ENCODE data around the gene ADAD1.
A peak's percentile ranks its signal among the peaks of the same experiment; 100 is the strongest.

ADAD1 gene

DNA sequence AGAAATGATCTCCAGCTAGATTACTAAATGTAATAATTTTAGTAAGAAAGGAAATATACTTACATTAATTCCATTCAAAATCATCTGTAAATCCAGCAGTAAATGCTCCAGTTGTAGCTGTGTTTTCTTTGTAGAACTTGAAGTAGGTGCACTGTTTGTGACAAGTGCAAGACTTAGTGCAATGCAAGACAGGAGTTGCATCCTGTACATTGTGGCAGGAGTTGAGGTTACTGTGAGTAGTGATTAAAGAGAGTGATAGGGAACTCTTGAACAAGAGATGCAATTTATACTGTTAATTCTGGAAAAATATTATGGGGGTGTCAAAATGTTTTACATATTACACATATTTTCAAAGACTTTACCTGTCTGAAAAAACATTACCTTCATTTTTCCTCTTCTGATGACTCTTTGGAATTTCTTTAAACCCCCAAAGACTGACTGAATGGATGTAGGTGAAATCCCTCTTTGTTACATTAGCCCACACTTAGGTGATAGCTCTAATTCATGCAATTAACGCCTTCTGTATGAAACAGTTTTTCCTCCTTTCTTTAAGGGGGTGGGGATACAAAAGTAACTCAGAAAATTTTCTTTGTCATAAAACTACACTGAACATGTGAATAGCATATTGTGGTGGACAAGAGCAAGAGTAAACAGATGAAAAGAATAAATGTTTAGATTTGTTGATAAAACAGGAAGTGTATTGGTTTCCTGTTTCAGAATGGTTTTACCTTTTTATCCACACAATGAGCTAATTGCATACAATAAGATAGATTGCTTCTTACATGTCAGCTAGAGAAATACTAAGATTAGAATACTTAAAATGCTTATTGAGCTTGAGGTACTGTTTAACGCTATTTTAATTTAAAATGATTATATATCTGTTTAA lies 77.7 kb downstream of the ADAD1 start, which contains the start of gene IL2:
Gene IL2 (minus strand): TSS at position 495 of the 886 bp plus-strand sequence. CDS start 285 bp downstream, at position 210.
- DNase-seq, result peak in 1 of 2 experiments; percentile 5

DNA sequence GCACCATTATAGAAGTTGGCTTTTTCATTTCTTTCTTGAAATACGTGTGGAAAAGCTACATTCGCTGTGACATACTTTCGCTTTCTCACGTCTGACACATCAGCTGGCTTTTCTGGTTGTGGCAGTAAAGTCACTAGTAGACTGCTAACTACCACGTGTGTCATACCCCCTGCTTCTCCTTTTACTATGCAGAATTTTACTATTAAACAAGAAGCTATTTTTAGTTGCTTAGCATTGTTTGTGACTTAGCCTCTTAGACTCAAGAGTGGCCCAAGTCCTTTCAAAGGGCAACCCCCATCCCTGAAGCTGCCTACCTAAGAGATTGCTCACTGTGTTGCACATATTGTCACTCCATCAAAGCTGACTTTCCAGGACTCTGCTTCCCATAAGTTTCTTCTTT lies 79.8 kb downstream of the ADAD1 start:
- DNase-seq, result peak in 1 of 2 experiments; percentile 63

GRCh38 chr4:122469457-122469856 lies 90.6 kb downstream of the ADAD1 start:
- no peak for DNase-seq

DNA sequence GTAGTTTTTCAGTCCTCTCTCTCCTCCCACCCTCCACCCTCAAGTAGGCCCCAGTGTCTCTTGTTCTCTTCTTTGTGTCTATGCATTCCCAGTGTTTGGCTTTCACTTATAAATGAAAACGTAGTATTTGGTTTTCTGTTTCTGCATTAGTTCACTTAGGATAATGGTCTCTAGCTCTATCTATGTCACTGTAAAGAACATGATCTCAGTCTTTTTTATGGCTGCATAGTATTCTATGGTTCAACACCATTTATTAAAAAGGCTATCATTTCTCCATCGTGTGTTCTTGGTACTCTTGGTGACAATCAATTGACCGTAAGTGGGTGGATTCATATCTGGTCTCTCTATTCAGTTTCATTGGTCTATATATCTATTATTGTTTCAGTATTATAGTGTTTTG lies 96.4 kb downstream of the ADAD1 start:
- no peak for DNase-seq

GRCh38 chr4:122476126-122476525 lies 97.3 kb downstream of the ADAD1 start:
- DNase-seq, result no peak

GRCh38 chr4:122476745-122477144 lies 97.9 kb downstream of the ADAD1 start:
- no peak for DNase-seq
